ENCODE data around the gene LRRC51.
"Not testable (repeated sequence)": the region's sequence is repeated elsewhere in the genome, so short reads cannot be mapped to it uniquely, and the experiment has no call there.

Gene LRRC51

GRCh38 chr11:72140661-72141060 is 60.0 kb downstream of the LRRC51 start:
- DNase-seq (ENCODE audit: low read depth) = no peak

- DNase-seq (ENCODE audit: low read depth) = peak; percentile 84
Observed at GRCh38 chr11:72141066-72141465, 60.4 kb downstream of the LRRC51 start.

GRCh38 chr11:72142086-72142485 is 61.4 kb downstream of the LRRC51 start:
- DNase-seq (ENCODE audit: low read depth) = not testable (repeated sequence)

- DNase-seq (ENCODE audit: low read depth) = not testable (repeated sequence)
Observed at GRCh38 chr11:72142543-72142942, 61.9 kb downstream of the LRRC51 start.

GRCh38 chr11:72144807-72145565 is 64.3 kb downstream of the LRRC51 start:
- peak; percentile 81 for DNase-seq (ENCODE audit: low read depth)
